ENCODE data around the gene KCNA3.

DNA sequence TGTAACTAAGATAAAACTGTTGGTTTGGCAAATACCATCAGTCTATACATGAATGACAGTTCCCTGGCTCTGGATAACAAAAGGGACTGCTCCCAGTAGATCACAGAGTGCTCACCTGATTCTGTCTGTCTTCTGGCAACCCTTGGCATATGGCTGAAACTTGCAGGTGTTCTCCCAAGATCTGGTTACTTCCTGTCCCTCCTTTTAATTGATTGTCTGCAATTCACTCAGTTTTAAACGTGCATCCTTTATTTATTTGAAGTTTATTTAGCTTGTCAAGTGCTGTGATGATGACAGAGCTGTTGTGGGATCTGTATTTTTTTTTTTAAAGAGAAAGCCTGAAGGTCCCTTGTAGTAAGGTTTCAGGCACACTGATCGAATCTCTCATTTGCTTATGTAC is 3.4 kb downstream of the KCNA3 start:
- TF ChIP-seq, protein P1, sequence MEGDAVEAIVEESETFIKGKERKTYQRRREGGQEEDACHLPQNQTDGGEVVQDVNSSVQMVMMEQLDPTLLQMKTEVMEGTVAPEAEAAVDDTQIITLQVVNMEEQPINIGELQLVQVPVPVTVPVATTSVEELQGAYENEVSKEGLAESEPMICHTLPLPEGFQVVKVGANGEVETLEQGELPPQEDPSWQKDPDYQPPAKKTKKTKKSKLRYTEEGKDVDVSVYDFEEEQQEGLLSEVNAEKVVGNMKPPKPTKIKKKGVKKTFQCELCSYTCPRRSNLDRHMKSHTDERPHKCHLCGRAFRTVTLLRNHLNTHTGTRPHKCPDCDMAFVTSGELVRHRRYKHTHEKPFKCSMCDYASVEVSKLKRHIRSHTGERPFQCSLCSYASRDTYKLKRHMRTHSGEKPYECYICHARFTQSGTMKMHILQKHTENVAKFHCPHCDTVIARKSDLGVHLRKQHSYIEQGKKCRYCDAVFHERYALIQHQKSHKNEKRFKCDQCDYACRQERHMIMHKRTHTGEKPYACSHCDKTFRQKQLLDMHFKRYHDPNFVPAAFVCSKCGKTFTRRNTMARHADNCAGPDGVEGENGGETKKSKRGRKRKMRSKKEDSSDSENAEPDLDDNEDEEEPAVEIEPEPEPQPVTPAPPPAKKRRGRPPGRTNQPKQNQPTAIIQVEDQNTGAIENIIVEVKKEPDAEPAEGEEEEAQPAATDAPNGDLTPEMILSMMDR (IDR thresholded peaks at IDR 0.05; ENCODE audit: poor library complexity), result no peak
- TF ChIP-seq EZH2 (IDR thresholded peaks at IDR 0.05; ENCODE audit: borderline replicate concordance), result no peak
- no peak for TF ChIP-seq EZH2phosphoT487 (IDR thresholded peaks at IDR 0.05; ENCODE audit: low read depth, severe bottlenecking, unreplicated experiment)

Data from hepatocyte (in vitro differentiated cells).